Erythroblast (primary cell): Measurements from ENCODE around the gene FILIP1L.

ENCODE experiments used
- GATA1 ChIP-seq: IDR thresholded peaks from 2 replicates; pipeline ENCODE4 v1.6.1; 2011; ENCODE audit warnings: low read depth, mild to moderate bottlenecking, control low read depth, low read length, moderate library complexity
- POLR2A ChIP-seq: IDR thresholded peaks from 2 replicates; pipeline ENCODE4 v1.6.1; 2011; ENCODE audit warnings: mild to moderate bottlenecking, low read length

GRCh38 chr3:99881121-99881524 lies 233.2 kb downstream of the FILIP1L start:
- TF ChIP-seq POLR2A (no peak), GATA1 (no peak)
